ENCODE results near the gene MAP2K3.

The MAP2K3 gene

GRCh38 chr17:21284319-21285163 is at the start of gene MAP2K3:
Gene MAP2K3 (plus strand): TSS chr17:21284711. CDS start chr17:21284921, 210 bp downstream.
- peak within 1 kb of the TSS; percentile 83; the same call in 1 of the 2 replicates for H3K9ac ChIP-seq
- H3K4me2 ChIP-seq, result peak within 1 kb of the TSS; percentile 94
- peaks cover 49% of the 10 kb centered on the region for H3K79me2 ChIP-seq (ENCODE audit: insufficient read depth, low read depth)
- TF ChIP-seq CTCF (conservative IDR thresholded peaks at IDR 0.05; ENCODE audit: low read depth, low read length), result no peak
- no peaks in the 10 kb centered on the region for H3K36me3 ChIP-seq (ENCODE audit: insufficient read depth)
- H3K4me1 ChIP-seq (ENCODE audit: low read depth, poor library complexity, severe bottlenecking), result peaks cover 20% of the 10 kb centered on the region
- no peaks in the 10 kb centered on the region for H4K20me1 ChIP-seq (ENCODE audit: insufficient read depth)
- H3K27me3 ChIP-seq (ENCODE audit: insufficient read depth, low read depth), result no peaks in the 10 kb centered on the region
- no peak within 1 kb of the TSS for H3K4me3 ChIP-seq (IDR thresholded peaks at IDR 0.05; ENCODE audit: insufficient read depth, low read depth, low read length)
- H2AFZ ChIP-seq (ENCODE audit: low read depth), result peak within 1 kb of the TSS; percentile 54; the same call in 1 of the 2 replicates
- peak within 1 kb of the TSS; percentile 89 for H3K27ac ChIP-seq

GRCh38 chr17:21235921-21236320 is 48.6 kb upstream of the MAP2K3 start:
- no peaks in the 10 kb centered on the region for H4K20me1 ChIP-seq (ENCODE audit: insufficient read depth)
- H3K36me3 ChIP-seq (ENCODE audit: insufficient read depth), result no peaks in the 10 kb centered on the region
- H3K27me3 ChIP-seq (ENCODE audit: insufficient read depth, low read depth), result no peaks in the 10 kb centered on the region
- H3K27ac ChIP-seq, result no peak overlapping the region
- H3K79me2 ChIP-seq (ENCODE audit: insufficient read depth, low read depth), result no peaks in the 10 kb centered on the region
- H3K4me2 ChIP-seq, result no peak overlapping the region
- no peak overlapping the region for H3K9ac ChIP-seq
- H3K4me3 ChIP-seq (IDR thresholded peaks at IDR 0.05; ENCODE audit: insufficient read depth, low read depth, low read length), result no peak overlapping the region
- no peak overlapping the region for H2AFZ ChIP-seq (ENCODE audit: low read depth)
- no peak for TF ChIP-seq CTCF (conservative IDR thresholded peaks at IDR 0.05; ENCODE audit: low read depth, low read length)
- no peaks in the 10 kb centered on the region for H3K4me1 ChIP-seq (ENCODE audit: low read depth, poor library complexity, severe bottlenecking)

- H3K9ac ChIP-seq, result no peak overlapping the region
- H3K79me2 ChIP-seq (ENCODE audit: insufficient read depth, low read depth), result no peaks in the 10 kb centered on the region
- H3K27me3 ChIP-seq (ENCODE audit: insufficient read depth, low read depth), result no peaks in the 10 kb centered on the region
- no peak overlapping the region for H3K27ac ChIP-seq
- H4K20me1 ChIP-seq (ENCODE audit: insufficient read depth), result no peaks in the 10 kb centered on the region
- H3K4me2 ChIP-seq, result no peak overlapping the region
- H3K4me1 ChIP-seq (ENCODE audit: low read depth, poor library complexity, severe bottlenecking), result no peaks in the 10 kb centered on the region
- no peaks in the 10 kb centered on the region for H3K36me3 ChIP-seq (ENCODE audit: insufficient read depth)
- H2AFZ ChIP-seq (ENCODE audit: low read depth), result no peak overlapping the region
- no peak overlapping the region for H3K4me3 ChIP-seq (IDR thresholded peaks at IDR 0.05; ENCODE audit: insufficient read depth, low read depth, low read length)
- TF ChIP-seq CTCF (conservative IDR thresholded peaks at IDR 0.05; ENCODE audit: low read depth, low read length), result peak; percentile 46; the same call in 1 of the 2 replicates
These were observed 44.7 kb upstream of the MAP2K3 start for GRCh38 chr17:21239680-21240368.

- Histone ChIP-seq H3K27me3 (ENCODE audit: insufficient read depth, low read depth) (no peaks in the 10 kb centered on the region), H3K4me1 (ENCODE audit: low read depth, poor library complexity, severe bottlenecking) (no peaks in the 10 kb centered on the region), H3K27ac (no peak overlapping the region), H3K79me2 (ENCODE audit: insufficient read depth, low read depth) (no peaks in the 10 kb centered on the region), H3K36me3 (ENCODE audit: insufficient read depth) (no peaks in the 10 kb centered on the region), H4K20me1 (ENCODE audit: insufficient read depth) (no peaks in the 10 kb centered on the region), H3K4me3 (IDR thresholded peaks at IDR 0.05; ENCODE audit: insufficient read depth, low read depth, low read length) (no peak overlapping the region), H2AFZ (ENCODE audit: low read depth) (no peak overlapping the region), H3K4me2 (no peak overlapping the region), H3K9ac (no peak overlapping the region)
- no peak for TF ChIP-seq CTCF (conservative IDR thresholded peaks at IDR 0.05; ENCODE audit: low read depth, low read length)
These were observed 44.0 kb upstream of the MAP2K3 start for GRCh38 chr17:21240369-21241055.

Data from KMS-11 (cell line).